NK-92 treated with Interleukin-12 subunit alpha and Interleukin-12 subunit beta, amount 100 ng/mL, for 24 hours (cell line): ENCODE data around the gene FFAR3.

Experiments
- DNase-seq: peaks from one replicate; lab custom pipeline; 2025; lab: John Stamatoyannopoulos, UW

The FFAR3 gene, protein sequence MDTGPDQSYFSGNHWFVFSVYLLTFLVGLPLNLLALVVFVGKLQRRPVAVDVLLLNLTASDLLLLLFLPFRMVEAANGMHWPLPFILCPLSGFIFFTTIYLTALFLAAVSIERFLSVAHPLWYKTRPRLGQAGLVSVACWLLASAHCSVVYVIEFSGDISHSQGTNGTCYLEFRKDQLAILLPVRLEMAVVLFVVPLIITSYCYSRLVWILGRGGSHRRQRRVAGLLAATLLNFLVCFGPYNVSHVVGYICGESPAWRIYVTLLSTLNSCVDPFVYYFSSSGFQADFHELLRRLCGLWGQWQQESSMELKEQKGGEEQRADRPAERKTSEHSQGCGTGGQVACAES

GRCh38 chr19:35357867-35358573 is at the start of gene FFAR3:
TSS of gene FFAR3 (plus strand) at chr19:35358460. CDS start at chr19:35358891, 431 bp downstream.
- DNase-seq = no peak

- DNase-seq = no peak
These were observed 49.4 kb upstream of the FFAR3 start for GRCh38 chr19:35308910-35309309.

DNA sequence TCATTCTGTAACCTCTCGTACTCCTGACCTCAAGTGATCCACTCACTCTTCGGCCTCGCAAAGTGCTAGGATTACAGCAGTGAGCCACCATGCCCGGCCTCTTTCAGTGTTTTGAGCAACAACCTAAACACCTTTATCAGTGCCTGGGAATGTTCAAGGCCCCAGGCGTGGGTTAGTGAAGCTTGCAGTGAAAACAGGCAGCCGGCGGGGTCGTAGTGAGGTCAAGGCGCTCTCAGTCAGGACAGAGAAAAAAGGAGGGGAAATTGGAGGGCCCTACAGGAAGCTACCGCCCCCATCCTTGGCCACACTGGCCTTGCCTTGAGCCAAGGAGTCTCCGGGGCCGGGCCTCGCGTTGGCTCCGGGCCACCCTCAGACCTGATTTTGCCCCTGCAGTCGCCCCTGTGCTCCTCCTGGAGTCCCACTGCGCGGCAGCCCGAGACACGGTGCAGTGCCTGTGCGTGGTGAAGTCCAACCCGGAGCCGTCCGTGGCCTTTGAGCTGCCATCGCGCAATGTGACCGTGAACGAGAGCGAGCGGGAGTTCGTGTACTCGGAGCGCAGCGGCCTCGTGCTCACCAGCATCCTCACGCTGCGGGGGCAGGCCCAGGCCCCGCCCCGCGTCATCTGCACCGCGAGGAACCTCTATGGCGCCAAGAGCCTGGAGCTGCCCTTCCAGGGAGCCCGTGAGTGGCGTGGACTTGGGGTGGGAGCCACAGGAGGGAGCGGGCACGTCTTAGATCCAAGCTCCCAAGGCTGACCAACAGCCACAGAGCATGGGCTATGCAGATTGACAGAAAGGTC is 48.6 kb upstream of the FFAR3 start:
- no peak for DNase-seq

- DNase-seq = no peak
These were observed 47.9 kb upstream of the FFAR3 start for GRCh38 chr19:35310331-35310730.

- DNase-seq = no peak
These were observed 47.3 kb upstream of the FFAR3 start for GRCh38 chr19:35310811-35311465.

DNA sequence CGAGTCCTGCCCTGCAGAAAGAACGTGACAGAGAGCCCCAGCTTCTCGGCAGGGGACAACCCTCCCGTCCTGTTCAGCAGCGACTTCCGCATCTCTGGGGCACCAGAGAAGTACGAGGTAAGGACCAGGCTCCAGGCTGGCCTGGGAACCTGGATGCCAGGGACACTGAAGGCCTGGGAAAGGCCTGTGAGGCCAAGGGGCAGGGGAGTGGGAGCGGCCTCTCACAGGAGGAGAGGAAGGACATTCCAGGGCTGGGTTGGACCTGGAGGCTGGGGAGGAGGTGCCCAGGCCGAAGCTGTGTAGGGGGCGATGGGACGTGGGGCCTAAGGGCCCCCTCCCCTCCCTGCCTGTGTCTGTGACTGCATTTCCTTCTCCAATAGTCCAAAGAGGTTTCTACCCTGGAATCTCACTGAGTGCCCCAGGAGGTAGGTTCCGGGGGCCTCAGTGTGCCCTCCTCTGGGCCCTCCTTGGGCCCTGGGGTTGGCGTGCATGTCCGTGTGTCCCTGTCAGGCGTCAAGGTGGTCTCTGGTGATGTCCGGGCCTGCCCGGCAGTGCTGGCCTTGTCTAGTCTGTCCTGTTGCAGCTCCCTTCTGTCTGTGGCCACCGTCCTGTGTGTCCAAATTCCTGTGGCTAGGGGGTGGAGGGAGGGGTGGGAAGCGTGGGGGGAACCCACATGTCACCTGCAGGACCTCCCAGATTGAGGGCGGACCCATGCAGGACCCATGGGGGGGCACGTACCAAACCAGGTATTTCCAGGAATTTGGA is 46.2 kb upstream of the FFAR3 start:
- DNase-seq = no peak

DNA sequence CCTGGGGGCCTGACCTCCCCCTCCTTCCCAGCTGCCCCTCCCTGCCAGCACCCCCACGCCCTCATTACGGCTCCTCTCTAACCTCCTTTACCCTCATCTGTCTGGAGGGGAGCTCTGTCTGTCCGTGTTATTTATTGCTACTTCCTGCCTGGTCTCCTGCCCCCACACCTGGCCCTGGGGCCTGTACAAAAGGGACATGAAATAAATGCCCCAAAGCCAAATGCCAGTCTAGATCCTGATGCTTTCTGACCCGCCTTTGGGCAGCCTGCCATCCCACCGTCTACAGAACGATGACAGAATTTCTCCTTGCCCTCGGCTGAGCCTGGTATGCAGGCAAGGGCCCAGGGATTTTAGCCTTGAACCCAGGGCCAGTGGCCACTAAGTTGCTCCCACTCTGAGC is 44.7 kb upstream of the FFAR3 start:
- no peak for DNase-seq

DNA sequence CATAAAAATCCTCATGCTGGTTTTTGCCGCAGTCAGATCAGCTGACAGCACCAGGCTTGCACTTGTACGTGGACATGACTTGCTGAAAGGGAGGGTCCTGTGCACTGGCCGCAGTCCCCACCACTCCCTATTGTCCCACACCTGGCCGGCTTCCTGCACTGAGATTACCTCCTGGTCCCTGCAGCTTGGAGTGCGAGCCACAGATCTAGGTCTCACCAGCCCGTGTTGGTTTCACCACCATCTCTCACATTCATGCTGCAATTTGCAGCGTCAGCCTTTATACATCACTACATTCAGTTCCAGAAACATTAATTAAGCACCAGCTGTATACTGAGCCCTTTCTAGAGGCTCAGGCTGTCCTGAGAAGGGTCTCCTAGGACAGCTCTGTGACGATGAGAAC is 44.2 kb upstream of the FFAR3 start:
- no peak for DNase-seq

DNA sequence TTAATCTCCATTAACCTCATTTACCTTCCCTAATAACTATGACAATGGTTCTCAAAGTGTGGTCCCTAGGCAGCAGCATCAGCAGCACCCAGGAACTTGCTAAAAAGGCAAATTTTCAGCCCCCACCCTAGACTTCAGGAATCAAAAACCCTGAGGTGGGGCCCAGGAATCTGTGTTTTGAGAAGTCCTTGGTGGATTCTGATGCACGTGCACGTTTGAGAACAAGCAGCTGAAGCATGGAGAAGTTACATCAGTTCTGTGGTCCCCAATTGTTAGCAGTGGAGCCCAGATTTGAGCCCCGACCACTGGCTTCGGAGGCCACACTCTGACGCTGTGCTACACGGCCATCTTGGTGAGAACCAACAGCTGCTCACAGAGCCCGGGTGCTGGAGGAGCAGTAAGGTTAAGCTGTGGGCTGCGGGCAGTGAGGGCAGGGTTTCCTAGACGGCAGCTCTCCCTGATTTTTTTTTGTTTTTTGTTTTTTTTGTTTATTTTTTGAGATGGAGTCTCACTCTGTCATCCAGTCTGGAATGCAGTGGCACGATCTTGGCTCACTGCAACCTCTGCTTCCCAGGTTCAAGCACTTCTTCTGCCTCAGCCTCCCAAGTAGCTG is 43.3 kb upstream of the FFAR3 start:
- no peak for DNase-seq

DNA sequence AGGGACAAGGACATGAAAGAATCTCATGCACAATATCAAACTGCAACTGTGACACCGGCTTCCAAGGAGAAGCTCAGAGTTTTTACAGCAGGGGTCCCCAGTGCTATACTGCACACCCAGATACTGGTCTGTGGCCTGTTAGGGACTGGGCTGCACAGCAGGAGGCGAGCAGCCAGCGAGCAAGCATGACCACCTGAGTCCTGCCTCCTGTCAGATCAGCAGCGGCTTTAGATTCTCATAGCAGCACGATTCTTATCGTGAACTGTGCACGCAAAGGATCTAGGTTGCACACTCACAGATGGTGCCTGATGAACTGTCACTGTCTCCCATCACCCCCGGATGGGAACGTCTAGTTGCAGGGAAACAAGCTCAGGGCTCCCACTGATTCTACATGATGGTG is 42.4 kb upstream of the FFAR3 start:
- no peak for DNase-seq

DNA sequence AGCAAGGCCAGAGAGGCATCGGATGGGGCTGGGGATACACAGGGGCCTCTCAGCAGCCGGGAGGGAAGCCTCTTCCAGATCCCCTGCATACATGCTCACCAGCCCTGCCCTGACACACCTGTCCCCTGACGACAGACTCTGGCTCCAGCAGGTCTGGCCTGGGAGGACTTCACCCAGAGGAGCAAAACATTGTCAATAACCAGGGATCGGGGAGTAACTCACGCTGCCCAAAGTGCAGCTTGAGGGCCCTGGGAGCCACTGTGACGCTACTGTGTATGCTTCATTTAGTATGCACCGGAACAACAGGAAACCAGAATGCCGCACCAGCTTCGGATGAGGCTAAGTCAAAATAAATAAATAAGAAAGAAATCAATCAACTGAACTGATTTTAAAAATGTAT is 41.7 kb upstream of the FFAR3 start:
- DNase-seq = no peak

- no peak for DNase-seq
These were observed 40.7 kb upstream of the FFAR3 start for GRCh38 chr19:35317464-35318043.

- no peak for DNase-seq
These were observed 39.4 kb upstream of the FFAR3 start for GRCh38 chr19:35318679-35319448.

GRCh38 chr19:35320065-35320713 is 38.1 kb upstream of the FFAR3 start:
- no peak for DNase-seq

GRCh38 chr19:35321291-35321690 is 37.0 kb upstream of the FFAR3 start:
- DNase-seq = no peak

- DNase-seq = no peak
These were observed 36.2 kb upstream of the FFAR3 start for GRCh38 chr19:35322014-35322413.

GRCh38 chr19:35327642-35328041 is 30.6 kb upstream of the FFAR3 start:
- DNase-seq = no peak

GRCh38 chr19:35328851-35329285 is 29.4 kb upstream of the FFAR3 start, which contains the start of gene CD22:
TSS of gene CD22 (plus strand) at chr19:35329187. CDS start at chr19:35332041, 2,854 bp downstream.
- DNase-seq = no peak

GRCh38 chr19:35329323-35329722 is 28.9 kb upstream of the FFAR3 start:
- DNase-seq = no peak
